ENCODE data around the gene CD28.

GRCh38 chr2:203728321-203728720 lies 21.9 kb downstream of the CD28 start:
- no peak for TF ChIP-seq SRF (IDR thresholded peaks at IDR 0.05; ENCODE audit: low read depth in 2 of 2, low read length in 2 of 2)
- no peak for TF ChIP-seq EZH2 (IDR thresholded peaks at IDR 0.05; ENCODE audit: borderline replicate concordance, control insufficient read depth, low read depth, low read length)
- no peak for TF ChIP-seq MYC (IDR thresholded peaks at IDR 0.05; ENCODE audit: insufficient read depth, insufficient read length, insufficient replicate concordance, low read length, severe bottlenecking)
- no peak for TF ChIP-seq CTCF (IDR thresholded peaks at IDR 0.05 in 2 of 3, conservative IDR thresholded peaks at IDR 0.05 in 1 of 3; ENCODE audit: control insufficient read depth in 2 of 3, extremely low read depth in 1 of 3, insufficient read depth in 1 of 3, low read depth in 3 of 3, low read length in 3 of 3)
- TF ChIP-seq YY1 (IDR thresholded peaks at IDR 0.05; ENCODE audit: low read depth, low read length) = no peak
- no peak for TF ChIP-seq POLR2AphosphoS5 (IDR thresholded peaks at IDR 0.05; ENCODE audit: low read length)
- TF ChIP-seq EP300 (IDR thresholded peaks at IDR 0.05; ENCODE audit: borderline replicate concordance in 1 of 2, control insufficient read depth in 1 of 2, low read depth in 2 of 2, low read length in 2 of 2) = no peak
- TF ChIP-seq FOS (IDR thresholded peaks at IDR 0.05; ENCODE audit: borderline replicate concordance, extremely low read depth, insufficient read length) = no peak
- no peak for TF ChIP-seq MAX (IDR thresholded peaks at IDR 0.05; ENCODE audit: low read depth, low read length)

Data from GM12878 (cell line).